Calu3 (cell line): ENCODE results near the gene EXOC6B. TPM values are rescaled to one million over a fixed set of nuclear protein-coding genes. Genes with fewer than 3 reads are reported as not detected.

Experiments used
- BruUV-seq: library from RNA; stranded (reverse); fragments of 400-500 nt; replicated peaks from 2 replicates; lab custom pipeline; 2021; lab: Mats Ljungman, UMichigan
- CTCF ChIA-PET: fragments of 300-600 bp; sonication (Branson Sonifier 250); formaldehyde crosslinking; loops from one replicate; lab custom pipeline; 2022; ENCODE audit warnings: antibody characterized with exemption; lab: Charles Lee
- DNase-seq: peaks from one replicate; pipeline ENCODE4 v3.0.0; 2022
- H3K27ac Mint-ChIP-seq: one replicate; pipeline ENCODE4 v1.8.0; 2022; ENCODE audit warnings: mixed read lengths; ENCODE audit not compliant: unreplicated experiment
- H3K27me3 Mint-ChIP-seq: one replicate; pipeline ENCODE4 v1.8.0; 2022; ENCODE audit warnings: mixed read lengths; ENCODE audit not compliant: unreplicated experiment
- H3K36me3 Mint-ChIP-seq: one replicate; pipeline ENCODE4 v1.8.0; 2022; ENCODE audit warnings: mild to moderate bottlenecking, moderate library complexity, mixed read lengths; ENCODE audit not compliant: insufficient read depth, unreplicated experiment
- H3K4me1 Mint-ChIP-seq: one replicate; pipeline ENCODE4 v1.8.0; 2022; ENCODE audit warnings: mild to moderate bottlenecking, low read depth, mixed read lengths; ENCODE audit not compliant: unreplicated experiment
- H3K4me3 Mint-ChIP-seq: one replicate; pipeline ENCODE4 v1.8.0; 2022; ENCODE audit warnings: mild to moderate bottlenecking, low read depth, moderate library complexity, mixed read lengths; ENCODE audit not compliant: unreplicated experiment
- H3K9me3 Mint-ChIP-seq: one replicate; pipeline ENCODE4 v1.8.0; 2022; ENCODE audit warnings: low read depth, mixed read lengths; ENCODE audit not compliant: unreplicated experiment
- CTCF ChIP-seq: fragments of 200-600 bp; IDR thresholded peaks from one replicate; pipeline ENCODE4 v1.8.0; 2022; ENCODE audit warnings: antibody characterized with exemption; ENCODE audit not compliant: unreplicated experiment
- intact Hi-C: fragments of 100-400 bp; cut with micrococcal nuclease; formaldehyde crosslinking; loops from one replicate; pipeline ENCODE4 v1.10.0; 2022; ENCODE audit not compliant: unreplicated experiment
- total RNA-seq: library from RNA; stranded (reverse); gene quantifications from 2 replicates; pipeline ENCODE4 v1.2.3, GENCODE V29; 2022

EXOC6B gene
- total RNA-seq, 1 experiment from 2014 or later: 26.6 TPM

GRCh38 chr2:72143441-72144273 lies 682.2 kb downstream of the EXOC6B start:
- no peak for TF ChIP-seq CTCF
- peak overlapping the region; percentile 72 for H3K4me3 Mint-ChIP-seq
- no TSS peak for BruUV-seq
- no peaks in the 10 kb centered on the region for H3K9me3 Mint-ChIP-seq
- H3K4me1 Mint-ChIP-seq: peaks cover 12% of the 10 kb centered on the region
- no peak for DNase-seq
- intact Hi-C loops: no loop called here
- no peak overlapping the region for H3K27ac Mint-ChIP-seq
- peaks cover 26% of the 10 kb centered on the region for H3K36me3 Mint-ChIP-seq
- peaks cover 45% of the 10 kb centered on the region for H3K27me3 Mint-ChIP-seq
- CTCF ChIA-PET: no interaction called here

DNA sequence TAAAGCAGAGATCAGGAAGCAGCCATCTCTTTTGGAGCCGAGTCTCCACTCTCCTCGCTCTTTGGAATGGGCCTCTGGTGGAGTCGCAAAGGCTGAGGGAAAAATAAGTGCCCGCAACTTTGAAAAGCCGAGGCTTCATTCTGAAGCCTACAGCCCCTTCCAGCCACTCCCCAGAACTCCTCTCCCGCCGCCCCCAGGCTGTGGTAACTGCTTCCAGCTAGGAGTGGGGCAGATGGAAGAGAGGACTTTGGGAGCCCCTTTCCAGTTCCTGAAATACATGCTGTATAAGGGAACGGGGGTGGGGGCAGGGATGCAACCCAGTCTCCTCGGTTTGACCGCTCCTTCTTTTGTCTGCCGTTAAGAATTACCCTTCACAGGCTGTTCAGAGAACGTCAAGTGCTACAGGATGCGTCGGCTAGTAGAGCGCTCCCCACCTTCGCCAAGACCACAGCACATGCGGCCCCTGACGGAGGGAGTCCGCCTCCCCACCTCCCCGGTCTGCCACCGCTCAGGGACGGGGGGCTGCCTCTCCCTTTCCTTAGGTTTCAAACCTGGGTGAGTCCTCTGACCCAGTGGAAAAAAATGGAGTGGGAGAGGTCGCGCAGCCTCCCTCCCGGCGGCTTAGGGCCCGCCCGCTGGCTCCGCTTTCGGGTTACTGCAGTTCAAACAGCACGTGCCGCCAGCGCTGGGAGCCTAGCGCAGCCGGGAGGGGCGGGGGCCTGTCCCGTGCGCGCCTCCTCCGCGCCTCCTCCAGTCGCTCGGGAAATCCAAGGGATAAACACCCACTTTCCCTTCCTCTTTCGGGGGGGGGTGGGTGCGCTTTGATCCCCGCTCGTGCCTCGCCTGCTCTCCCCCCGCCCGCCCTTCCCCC lies 683.0 kb downstream of the EXOC6B start:
- Mint-ChIP-seq H3K36me3 (peaks cover 23% of the 10 kb centered on the region), H3K4me3 (peak overlapping the region; percentile 72), H3K27me3 (peaks cover 36% of the 10 kb centered on the region), H3K9me3 (no peaks in the 10 kb centered on the region), H3K27ac (no peak overlapping the region), H3K4me1 (peaks cover 12% of the 10 kb centered on the region)
- intact Hi-C loops: no loop called here
- no peak for DNase-seq
- no peak for TF ChIP-seq CTCF
- no TSS peak for BruUV-seq
- CTCF ChIA-PET: no interaction called here

DNA sequence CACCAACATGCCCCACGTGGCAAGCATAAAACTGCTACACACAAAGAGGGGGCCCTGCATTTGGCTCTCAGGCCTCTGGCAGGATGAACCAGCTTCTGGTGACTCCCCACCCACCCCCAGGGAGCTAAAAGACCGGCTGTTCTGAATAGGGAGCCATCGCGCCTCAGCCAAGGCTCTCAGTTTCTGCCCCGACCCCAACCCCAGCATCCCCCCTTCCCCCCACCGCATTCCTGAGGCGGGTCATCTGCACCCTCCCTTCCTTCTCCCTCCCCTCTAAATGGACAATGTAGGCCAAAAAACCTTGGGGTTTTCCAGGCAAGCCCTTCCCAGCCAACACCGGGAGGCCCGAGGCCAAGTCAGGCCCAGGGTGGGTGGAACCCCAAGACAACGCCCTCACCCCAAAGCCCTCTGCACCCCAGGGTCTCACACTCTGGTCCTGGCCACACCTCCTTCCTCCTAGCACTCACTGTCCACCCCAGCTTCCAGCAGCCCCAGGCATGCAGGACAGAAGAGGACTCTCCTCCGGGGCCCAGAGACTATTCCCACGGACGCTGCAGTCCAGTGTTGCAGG lies 683.9 kb downstream of the EXOC6B start:
- Mint-ChIP-seq H3K4me1 (peaks cover 8% of the 10 kb centered on the region), H3K36me3 (peaks cover 23% of the 10 kb centered on the region), H3K27ac (no peak overlapping the region), H3K27me3 (peaks cover 28% of the 10 kb centered on the region), H3K9me3 (no peaks in the 10 kb centered on the region), H3K4me3 (no peak overlapping the region)
- DNase-seq: no peak
- no TSS peak for BruUV-seq
- CTCF ChIA-PET: no interaction called here
- TF ChIP-seq CTCF: no peak
- intact Hi-C loops: no loop called here

GRCh38 chr2:72141032-72141645 lies 684.7 kb downstream of the EXOC6B start:
- no peak for TF ChIP-seq CTCF
- CTCF ChIA-PET: no interaction called here
- intact Hi-C loops: no loop called here
- Mint-ChIP-seq H3K9me3 (no peaks in the 10 kb centered on the region), H3K27ac (no peak overlapping the region), H3K27me3 (peaks cover 20% of the 10 kb centered on the region), H3K4me1 (no peaks in the 10 kb centered on the region), H3K4me3 (no peak overlapping the region), H3K36me3 (peaks cover 23% of the 10 kb centered on the region)
- no TSS peak for BruUV-seq
- no peak for DNase-seq
